NCI-H2196 treated with DMSO at 0.1 percent for 48 hours (cell line): ENCODE data around the gene MRTFB.
"Not testable (repeated sequence)": the region's sequence is repeated elsewhere in the genome, so short reads cannot be mapped to it uniquely, and the experiment has no call there.

Source experiments
- DNase-seq: peaks from one replicate; lab custom pipeline; 2025; ENCODE audit not compliant: unreplicated experiment; lab: John Stamatoyannopoulos, UW

MRTFB gene

GRCh38 chr16:14070877-14071575 lies at the start of gene MRTFB:
TSS of gene MRTFB (plus strand) at chr16:14071319. CDS start at chr16:14140607, 69,288 bp downstream.
- peak; percentile 83 for DNase-seq

- DNase-seq: not testable (repeated sequence)
Observed at GRCh38 chr16:14023526-14023925, 47.6 kb upstream of the MRTFB start.

DNA sequence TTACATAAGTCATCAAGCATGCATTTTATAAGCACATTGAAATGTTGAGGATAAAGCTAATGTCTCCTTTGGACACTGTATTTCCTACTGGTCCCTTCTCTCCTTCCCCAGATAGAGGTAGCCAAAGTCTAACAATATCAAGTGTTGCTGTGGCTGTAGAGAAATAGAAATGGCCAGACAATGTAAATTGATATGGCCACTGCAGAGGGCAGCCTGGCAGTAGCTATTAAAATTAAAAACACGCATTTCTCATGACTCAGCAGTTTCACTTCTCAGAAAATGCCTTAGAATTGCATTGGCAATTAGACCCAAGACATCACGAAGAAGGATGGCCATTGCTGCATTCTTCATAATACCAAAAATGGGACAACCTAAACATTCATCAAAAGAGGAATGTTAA lies 46.8 kb upstream of the MRTFB start:
- DNase-seq: peak; percentile 36

- no peak for DNase-seq
Observed at GRCh38 chr16:14026572-14027285, 44.4 kb upstream of the MRTFB start.

GRCh38 chr16:14028202-14028601 lies 42.9 kb upstream of the MRTFB start:
- peak; percentile 80 for DNase-seq

GRCh38 chr16:14029658-14030057 lies 41.5 kb upstream of the MRTFB start:
- DNase-seq: no peak

DNA sequence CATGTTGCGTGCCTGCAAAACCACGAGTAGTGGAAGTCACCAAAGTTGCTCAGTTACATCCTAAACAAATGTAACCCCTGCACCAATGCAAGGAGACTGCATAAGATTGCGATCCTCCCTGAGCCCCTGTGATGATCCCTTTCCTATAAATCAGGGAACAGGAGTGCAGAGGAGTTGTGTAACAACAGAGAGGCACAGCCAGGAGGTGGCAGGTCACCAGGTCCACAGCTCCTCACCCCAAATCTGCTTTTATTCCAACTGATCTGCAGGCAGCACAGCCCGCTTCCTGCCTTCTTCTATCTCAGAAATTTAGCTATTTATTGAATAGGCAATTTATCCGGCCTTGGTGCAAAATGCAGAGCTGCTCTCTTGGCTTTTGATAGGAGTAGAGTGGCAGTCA lies 36.0 kb upstream of the MRTFB start:
- DNase-seq: no peak

DNA sequence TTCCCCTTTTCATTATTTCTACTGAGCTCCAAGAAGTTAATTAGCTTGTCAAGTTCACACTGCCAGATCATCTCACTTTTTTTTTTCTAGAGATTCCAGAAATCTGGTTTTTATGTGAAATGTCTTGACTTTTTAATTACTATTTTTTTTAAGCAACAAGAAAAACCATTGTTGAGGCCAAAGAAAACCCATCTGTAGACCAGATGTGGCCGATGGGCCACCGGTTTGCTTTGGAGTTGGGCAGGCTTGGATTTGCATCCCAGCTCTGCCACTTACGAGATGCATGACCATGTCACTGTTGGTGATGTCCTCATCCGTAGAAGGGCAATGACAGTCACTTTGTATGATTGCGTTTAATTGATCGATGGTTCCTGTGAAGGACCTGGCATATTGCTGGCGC lies 34.2 kb upstream of the MRTFB start:
- no peak for DNase-seq

GRCh38 chr16:14037960-14038359 lies 33.2 kb upstream of the MRTFB start:
- DNase-seq: no peak

GRCh38 chr16:14041164-14041563 lies 30.0 kb upstream of the MRTFB start:
- no peak for DNase-seq

DNA sequence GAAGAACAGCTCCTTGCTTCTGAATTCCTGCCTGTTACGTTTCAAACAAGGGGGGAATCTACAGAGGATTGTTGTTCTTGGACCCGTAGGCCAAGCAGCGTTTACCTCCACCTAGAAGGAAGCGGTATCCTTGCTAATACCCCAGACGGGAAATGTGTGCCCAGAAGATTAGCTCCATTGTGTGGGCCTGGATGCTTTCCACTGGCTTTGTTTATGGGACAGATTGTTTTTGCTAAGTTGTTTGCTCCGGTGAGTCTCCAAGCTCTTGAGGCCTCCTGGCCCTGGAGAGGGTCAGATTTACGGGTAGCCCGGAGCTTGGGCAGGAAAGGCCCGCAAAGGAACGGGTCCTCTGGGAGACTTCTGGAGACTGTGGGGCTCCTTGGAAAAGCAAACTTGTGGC lies 28.4 kb upstream of the MRTFB start:
- DNase-seq: no peak

- DNase-seq: no peak
Observed at GRCh38 chr16:14043278-14043677, 27.8 kb upstream of the MRTFB start.

DNA sequence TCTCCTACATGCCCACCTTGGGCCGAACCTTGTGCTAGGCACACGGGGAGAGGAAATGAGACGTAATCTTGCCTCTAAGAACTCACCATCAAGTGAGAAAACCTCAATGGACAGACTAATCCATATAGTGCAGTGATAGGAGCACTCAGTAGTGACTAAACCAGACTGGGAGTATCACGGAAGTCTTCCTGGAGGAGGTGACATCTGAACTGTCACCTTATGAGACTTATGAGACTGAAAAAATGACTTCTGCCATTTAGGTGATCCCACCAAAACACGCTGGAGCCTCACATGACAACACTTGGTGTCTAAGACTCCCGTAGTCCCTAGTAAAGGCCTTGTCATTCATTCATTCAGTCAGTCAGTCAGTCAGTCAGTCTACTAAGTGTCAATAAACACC lies 27.3 kb upstream of the MRTFB start:
- no peak for DNase-seq

DNA sequence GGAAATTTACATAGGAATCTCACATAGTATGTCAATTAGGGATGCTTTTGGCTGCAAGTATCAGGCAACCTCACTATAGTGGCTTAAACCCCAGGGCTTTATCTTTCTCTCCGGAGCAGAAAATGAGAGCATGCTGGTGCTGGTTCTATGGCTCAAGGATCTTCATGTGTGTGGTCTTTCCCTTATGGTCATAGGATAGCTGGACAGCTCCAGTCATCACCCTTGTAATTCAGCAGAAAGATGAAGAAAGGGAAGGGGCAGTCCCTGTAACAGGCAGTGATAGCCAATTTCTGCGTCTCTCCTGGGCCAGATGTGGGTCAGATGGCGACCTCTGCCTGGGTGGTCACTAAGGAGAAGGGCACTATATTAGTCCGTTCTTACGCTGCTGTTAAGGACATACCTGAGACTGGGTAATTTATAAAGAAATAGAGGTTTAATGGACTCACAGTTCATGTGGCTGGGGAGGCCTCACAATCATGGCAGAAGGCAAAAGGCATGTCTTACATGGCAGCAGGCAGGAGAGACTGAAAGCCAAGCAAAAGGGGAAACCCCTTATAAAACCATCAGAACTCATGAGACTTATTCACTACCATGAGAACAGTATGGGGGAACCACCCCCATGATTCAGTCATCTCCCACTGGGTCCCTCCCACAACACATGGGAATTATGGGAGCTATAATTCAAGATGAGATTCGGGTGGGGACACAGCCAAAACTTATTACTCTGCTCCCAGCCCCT lies 23.8 kb upstream of the MRTFB start:
- DNase-seq: not testable (repeated sequence)

DNA sequence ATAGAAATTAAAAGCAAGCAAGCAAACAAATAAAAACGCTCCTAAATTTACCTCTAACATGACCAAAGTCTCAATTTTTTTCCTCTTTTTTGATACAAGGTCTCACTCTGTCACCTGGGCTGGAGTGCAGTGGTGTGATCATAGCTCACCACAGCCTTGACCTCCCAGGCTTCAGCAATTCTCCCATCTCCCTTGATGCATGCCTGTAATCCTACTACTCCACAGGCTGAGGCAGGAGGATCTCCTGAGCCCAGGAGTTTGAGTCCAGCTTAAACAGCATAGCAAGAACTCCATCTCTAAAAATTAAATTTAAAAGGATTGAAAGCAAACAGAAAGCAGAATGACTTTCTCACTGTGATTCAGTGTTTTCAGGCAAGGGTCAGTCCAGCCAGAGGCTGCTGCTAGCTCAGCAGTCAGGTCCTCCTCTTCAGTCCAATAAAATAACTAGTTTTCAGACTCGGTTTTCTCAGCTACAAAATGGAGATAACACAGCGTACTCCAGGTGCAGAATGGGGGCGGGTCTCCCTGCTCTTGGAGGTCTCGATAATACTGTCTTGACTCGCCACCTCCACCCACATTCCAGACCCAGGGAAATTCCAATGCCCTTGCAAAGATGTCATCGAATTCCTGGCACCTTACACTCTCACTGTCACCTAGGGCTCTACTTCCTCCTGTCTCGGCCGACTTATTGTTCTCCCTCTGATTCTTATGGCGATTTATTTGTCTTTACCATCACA lies 20.7 kb upstream of the MRTFB start:
- no peak for DNase-seq

- no peak for DNase-seq
Observed at GRCh38 chr16:14051103-14051729, 19.9 kb upstream of the MRTFB start.

- DNase-seq: no peak
Observed at GRCh38 chr16:14056970-14057369, 14.1 kb upstream of the MRTFB start.

- no peak for DNase-seq
Observed at GRCh38 chr16:14057878-14058382, 13.2 kb upstream of the MRTFB start.

DNA sequence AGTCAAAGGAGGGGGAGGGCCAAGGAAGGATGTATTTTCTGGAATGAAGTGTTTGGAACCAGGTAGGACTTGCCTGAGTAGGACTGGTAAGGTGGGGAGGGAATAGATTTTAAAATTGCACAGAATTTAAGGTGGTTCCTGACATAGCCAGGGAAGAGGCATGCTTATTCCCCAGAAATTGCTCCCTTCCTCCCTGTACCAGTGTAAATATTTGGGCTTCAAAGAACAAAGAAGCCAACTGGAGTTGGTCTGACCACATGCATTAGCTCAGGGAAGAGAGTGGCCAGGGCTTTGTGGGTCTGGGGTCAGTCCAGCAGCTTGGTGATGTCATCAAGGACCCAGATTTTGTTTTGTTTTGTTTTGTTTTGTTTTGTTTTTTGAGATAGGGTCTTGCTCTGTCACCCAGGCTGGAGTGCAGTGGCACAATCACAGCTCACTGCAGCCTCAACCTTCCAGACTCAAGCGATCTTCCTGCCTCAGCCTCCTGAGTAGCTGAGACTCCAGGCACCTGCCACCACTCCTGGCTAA lies 9.3 kb upstream of the MRTFB start:
- DNase-seq: no peak

DNA sequence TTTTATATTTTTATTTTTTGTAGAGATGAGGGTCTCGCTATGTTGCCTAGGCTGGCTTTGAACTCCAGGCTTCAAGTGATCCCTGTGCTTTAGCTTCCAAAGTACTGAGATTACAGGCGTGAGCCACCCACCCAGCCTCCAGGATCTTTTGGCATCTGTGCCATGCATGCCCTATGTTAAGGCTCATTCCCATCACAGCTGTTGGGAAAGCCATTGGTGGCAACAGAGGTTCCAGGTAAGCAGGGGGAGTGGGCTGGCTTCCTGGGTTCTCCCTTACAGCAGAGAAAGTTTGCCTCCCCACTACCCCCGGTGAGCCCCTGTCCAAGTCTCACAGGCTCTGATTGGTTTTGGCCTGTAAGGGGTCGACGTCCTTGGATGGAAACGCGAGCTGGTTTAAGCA lies 8.9 kb upstream of the MRTFB start:
- no peak for DNase-seq
